Osteocyte (in vitro differentiated cells): ENCODE results near the gene IDI2. TPM values are rescaled to one million over a fixed set of nuclear protein-coding genes. Genes with fewer than 3 reads are reported as not detected.

Experiments
- DNase-seq: peaks from one replicate; pipeline ENCODE4 v3.0.0; 2021; ENCODE audit warnings: mixed read lengths; ENCODE audit not compliant: unreplicated experiment; ENCODE audit errors: extremely low spot score
- H3K27ac Mint-ChIP-seq: one replicate; pipeline ENCODE4 v1.8.0; 2021; ENCODE audit warnings: mild to moderate bottlenecking, mixed read lengths; ENCODE audit not compliant: unreplicated experiment
- H3K27me3 Mint-ChIP-seq: one replicate; pipeline ENCODE4 v1.8.0; 2021; ENCODE audit warnings: mixed read lengths; ENCODE audit not compliant: unreplicated experiment
- H3K36me3 Mint-ChIP-seq: one replicate; pipeline ENCODE4 v1.8.0; 2021; ENCODE audit warnings: mixed read lengths; ENCODE audit not compliant: unreplicated experiment
- H3K4me1 Mint-ChIP-seq: one replicate; pipeline ENCODE4 v1.8.0; 2021; ENCODE audit warnings: mixed read lengths; ENCODE audit not compliant: unreplicated experiment
- H3K4me3 Mint-ChIP-seq: one replicate; pipeline ENCODE4 v1.8.0; 2021; ENCODE audit warnings: mild to moderate bottlenecking, moderate library complexity, mixed read lengths; ENCODE audit not compliant: unreplicated experiment
- H3K9me3 Mint-ChIP-seq: one replicate; pipeline ENCODE4 v1.8.0; 2021; ENCODE audit warnings: mixed read lengths; ENCODE audit not compliant: unreplicated experiment
- total RNA-seq: library from RNA; stranded (reverse); gene quantifications from 2 replicates; pipeline ENCODE4 v1.2.1, GENCODE V29; 2021
- TF ChIP-seq, protein P1 (sequence below): fragments of 200-600 bp; sonication (generic); IDR thresholded peaks from 2 replicates; pipeline ENCODE4 v1.5.0; 2021; ENCODE audit warnings: antibody characterized with exemption, mild to moderate bottlenecking, moderate library complexity

The IDI2 gene
- total RNA-seq, 1 donor from 2014 or later, result not detected

DNA sequence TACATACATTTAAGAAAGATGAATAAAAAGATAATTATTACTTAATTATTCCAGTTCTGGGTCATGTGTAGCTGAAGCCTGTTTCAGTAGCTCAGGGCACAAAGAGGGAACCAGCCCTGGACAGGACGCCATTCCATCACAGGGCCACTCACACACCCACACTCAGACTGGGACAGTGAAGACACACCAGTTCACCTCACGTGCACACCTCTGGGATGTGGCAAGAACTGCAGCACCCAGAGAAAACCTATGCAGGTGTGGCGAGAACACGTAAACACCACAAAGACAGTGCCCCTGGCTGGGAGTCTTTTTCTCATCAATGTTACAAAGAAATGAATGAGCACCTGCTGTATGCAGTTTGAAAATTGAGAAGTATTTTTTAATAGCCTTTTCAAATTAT is 24.9 kb upstream of the IDI2 start:
- DNase-seq, result no peak
- peaks cover 54% of the 10 kb centered on the region for H3K4me1 Mint-ChIP-seq
- H3K4me3 Mint-ChIP-seq, result peak overlapping the region; percentile 87
- TF ChIP-seq, protein P1, sequence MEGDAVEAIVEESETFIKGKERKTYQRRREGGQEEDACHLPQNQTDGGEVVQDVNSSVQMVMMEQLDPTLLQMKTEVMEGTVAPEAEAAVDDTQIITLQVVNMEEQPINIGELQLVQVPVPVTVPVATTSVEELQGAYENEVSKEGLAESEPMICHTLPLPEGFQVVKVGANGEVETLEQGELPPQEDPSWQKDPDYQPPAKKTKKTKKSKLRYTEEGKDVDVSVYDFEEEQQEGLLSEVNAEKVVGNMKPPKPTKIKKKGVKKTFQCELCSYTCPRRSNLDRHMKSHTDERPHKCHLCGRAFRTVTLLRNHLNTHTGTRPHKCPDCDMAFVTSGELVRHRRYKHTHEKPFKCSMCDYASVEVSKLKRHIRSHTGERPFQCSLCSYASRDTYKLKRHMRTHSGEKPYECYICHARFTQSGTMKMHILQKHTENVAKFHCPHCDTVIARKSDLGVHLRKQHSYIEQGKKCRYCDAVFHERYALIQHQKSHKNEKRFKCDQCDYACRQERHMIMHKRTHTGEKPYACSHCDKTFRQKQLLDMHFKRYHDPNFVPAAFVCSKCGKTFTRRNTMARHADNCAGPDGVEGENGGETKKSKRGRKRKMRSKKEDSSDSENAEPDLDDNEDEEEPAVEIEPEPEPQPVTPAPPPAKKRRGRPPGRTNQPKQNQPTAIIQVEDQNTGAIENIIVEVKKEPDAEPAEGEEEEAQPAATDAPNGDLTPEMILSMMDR, result no peak
- H3K9me3 Mint-ChIP-seq, result no peaks in the 10 kb centered on the region
- peaks cover 13% of the 10 kb centered on the region for H3K36me3 Mint-ChIP-seq
- H3K27me3 Mint-ChIP-seq, result no peaks in the 10 kb centered on the region
- peak overlapping the region; percentile 62 for H3K27ac Mint-ChIP-seq

DNA sequence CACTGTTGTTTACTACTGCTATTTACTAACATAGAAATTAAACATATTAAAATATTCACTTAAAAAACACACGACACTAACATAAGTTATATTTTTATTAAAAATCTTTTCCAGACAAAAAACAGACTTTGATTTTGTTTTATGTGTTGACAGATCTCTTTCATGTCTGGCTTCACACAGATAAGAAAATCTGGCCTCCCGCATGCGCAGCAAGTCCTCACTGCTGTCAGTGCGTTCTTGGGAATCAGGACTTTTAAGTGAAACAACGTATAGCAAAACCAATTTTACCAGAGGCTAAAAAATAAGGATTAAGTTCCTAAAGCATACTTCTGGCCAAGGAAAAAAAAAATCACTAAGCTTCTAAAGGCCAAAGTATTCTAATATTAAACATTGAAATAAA is 24.5 kb upstream of the IDI2 start:
- Mint-ChIP-seq H3K27ac (peak overlapping the region; percentile 99), H3K4me3 (peak overlapping the region; percentile 87), H3K4me1 (peaks cover 53% of the 10 kb centered on the region), H3K27me3 (no peaks in the 10 kb centered on the region), H3K36me3 (peaks cover 13% of the 10 kb centered on the region), H3K9me3 (no peaks in the 10 kb centered on the region)
- DNase-seq, result no peak
- TF ChIP-seq, protein P1, result no peak

DNA sequence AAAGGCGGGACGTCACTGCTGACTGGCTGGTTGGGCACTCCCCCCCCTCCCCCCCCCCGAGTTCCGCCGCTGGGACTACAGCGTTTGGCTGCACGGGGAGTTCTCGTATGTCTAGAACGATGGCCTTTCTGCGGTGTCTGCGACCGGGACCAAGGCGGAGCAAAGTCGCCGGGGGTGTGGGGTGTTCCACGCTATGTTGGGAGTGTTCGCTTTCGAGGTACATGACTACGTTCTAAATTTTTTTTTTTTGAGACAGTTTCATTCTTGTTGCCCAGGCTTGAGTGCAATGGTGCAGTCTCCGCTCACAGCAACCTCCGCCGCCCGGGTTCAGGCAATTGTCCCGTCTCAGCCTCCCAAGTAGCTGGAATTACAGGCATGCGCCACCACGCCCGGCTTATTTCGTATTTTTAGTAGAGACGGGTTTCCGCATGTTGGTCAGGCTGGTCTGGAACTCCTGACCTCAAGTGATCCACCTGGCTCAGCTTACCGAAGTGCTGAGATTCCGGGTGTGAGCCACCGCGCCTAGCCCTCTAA is 23.8 kb upstream of the IDI2 start:
- peaks cover 53% of the 10 kb centered on the region for H3K4me1 Mint-ChIP-seq
- DNase-seq, result no peak
- peak overlapping the region; percentile 99 for H3K27ac Mint-ChIP-seq
- no peaks in the 10 kb centered on the region for H3K27me3 Mint-ChIP-seq
- peak overlapping the region; percentile 87 for H3K4me3 Mint-ChIP-seq
- TF ChIP-seq, protein P1, result no peak
- peaks cover 15% of the 10 kb centered on the region for H3K36me3 Mint-ChIP-seq
- no peaks in the 10 kb centered on the region for H3K9me3 Mint-ChIP-seq

DNA sequence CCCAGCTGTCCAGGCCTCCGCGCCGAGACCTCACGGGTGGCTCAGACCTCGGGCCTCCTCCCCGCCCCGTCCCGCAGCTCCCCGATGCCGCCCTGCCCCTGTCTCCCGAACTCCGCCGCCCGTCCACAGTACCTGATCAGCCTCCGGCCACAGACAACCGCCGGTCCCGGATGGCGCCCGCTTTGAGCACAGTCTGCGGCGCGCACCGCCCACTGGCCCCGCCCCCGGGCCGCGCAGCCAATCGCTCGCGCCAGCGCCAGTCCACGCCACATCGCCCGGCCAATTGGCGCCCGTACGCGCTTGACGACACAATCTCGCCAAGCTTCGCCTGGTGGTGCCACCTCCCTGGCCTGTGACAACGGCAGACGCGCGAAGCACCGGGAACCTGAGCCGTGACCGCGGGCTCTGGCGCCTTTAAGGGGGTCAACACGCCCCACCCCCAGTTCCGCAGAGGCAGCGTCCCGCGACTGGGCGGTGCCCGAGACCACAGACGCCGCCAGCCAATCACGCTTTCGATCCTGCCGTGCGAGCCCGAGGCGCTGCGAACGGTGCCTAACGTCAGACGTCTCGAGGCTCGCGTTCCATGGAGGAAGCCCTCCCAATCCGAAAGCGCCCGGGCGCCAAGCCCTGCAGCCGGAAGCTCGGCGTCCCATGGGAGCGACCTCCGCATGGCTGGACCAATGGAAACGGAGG is 23.2 kb upstream of the IDI2 start, which contains the start of gene IDI1:
TSS of gene IDI1 (minus strand) at position 388 of the 693 bp plus-strand sequence. CDS start at position 272, 116 bp downstream.
- TF ChIP-seq, protein P1, result no peak
- peak; percentile 100 for DNase-seq
- Mint-ChIP-seq H3K4me3 (peak within 1 kb of the TSS; percentile 87), H3K27me3 (no peaks in the 10 kb centered on the region), H3K27ac (peak within 1 kb of the TSS; percentile 99), H3K36me3 (peaks cover 17% of the 10 kb centered on the region), H3K9me3 (no peaks in the 10 kb centered on the region), H3K4me1 (peaks cover 53% of the 10 kb centered on the region)

DNA sequence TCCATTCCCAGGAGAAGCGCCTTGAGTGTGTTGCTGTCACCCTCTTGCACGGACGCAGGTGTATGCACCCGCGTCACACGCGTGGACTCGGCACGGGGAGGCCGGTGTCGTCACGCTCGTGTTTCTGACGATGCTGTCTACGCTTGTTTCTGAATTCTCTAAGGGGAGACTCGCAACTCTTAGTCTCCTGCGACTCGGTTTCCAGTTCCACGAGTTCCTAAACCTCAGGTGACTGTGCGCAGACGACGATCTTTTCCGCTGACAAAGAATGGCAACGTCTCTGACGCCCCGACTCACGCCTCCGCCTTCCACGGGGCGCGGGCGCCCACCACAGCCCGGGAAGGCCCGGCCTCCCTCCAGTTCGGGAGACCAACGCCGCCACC is 22.7 kb upstream of the IDI2 start:
- TF ChIP-seq, protein P1, result no peak
- DNase-seq, result no peak
- H3K27me3 Mint-ChIP-seq, result no peaks in the 10 kb centered on the region
- H3K9me3 Mint-ChIP-seq, result no peaks in the 10 kb centered on the region
- peak overlapping the region; percentile 87 for H3K4me3 Mint-ChIP-seq
- peaks cover 15% of the 10 kb centered on the region for H3K36me3 Mint-ChIP-seq
- H3K4me1 Mint-ChIP-seq, result peaks cover 54% of the 10 kb centered on the region
- H3K27ac Mint-ChIP-seq, result peak overlapping the region; percentile 99
